Fibroblast of the conjunctiva (primary cell): Measurements from ENCODE around the gene ALS2.
"Not testable (repeated sequence)": the region's sequence is repeated elsewhere in the genome, so short reads cannot be mapped to it uniquely, and the experiment has no call there.

Experiments
- DNase-seq: peaks from one replicate; pipeline ENCODE4 v3.0.0-alpha.2; 2010; ENCODE audit warnings: low read depth

Gene ALS2

GRCh38 chr2:201780674-201781493 is at the start of gene ALS2:
Gene ALS2 (minus strand): TSS chr2:201780933. CDS start chr2:201768885, 12,048 bp downstream.
- DNase-seq, result peak; percentile 99

GRCh38 chr2:201828220-201828619 is 47.5 kb upstream of the ALS2 start:
- DNase-seq, result no peak

- no peak for DNase-seq
Observed at GRCh38 chr2:201827621-201828020, 46.9 kb upstream of the ALS2 start.

- DNase-seq, result no peak
Observed at GRCh38 chr2:201824212-201824611, 43.5 kb upstream of the ALS2 start.

GRCh38 chr2:201821080-201821479 is 40.3 kb upstream of the ALS2 start:
- DNase-seq, result no peak

GRCh38 chr2:201820383-201821007 is 39.8 kb upstream of the ALS2 start:
- no peak for DNase-seq

GRCh38 chr2:201816657-201817575 is 36.2 kb upstream of the ALS2 start:
- no peak for DNase-seq

- no peak for DNase-seq
Observed at GRCh38 chr2:201813996-201814760, 33.4 kb upstream of the ALS2 start.

- not testable (repeated sequence) for DNase-seq
Observed at GRCh38 chr2:201810604-201811003, 29.9 kb upstream of the ALS2 start.

GRCh38 chr2:201809633-201810032 is 28.9 kb upstream of the ALS2 start:
- no peak for DNase-seq

GRCh38 chr2:201808027-201808426 is 27.3 kb upstream of the ALS2 start:
- DNase-seq, result no peak

- DNase-seq, result peak; percentile 93
Observed at GRCh38 chr2:201807452-201807999, 26.8 kb upstream of the ALS2 start.

- no peak for DNase-seq
Observed at GRCh38 chr2:201806442-201807170, 25.9 kb upstream of the ALS2 start, which contains the start of gene CDK15. Gene CDK15 (plus strand): TSS chr2:201806537. CDS start chr2:201806665, 128 bp downstream.

- DNase-seq, result not testable (repeated sequence)
Observed at GRCh38 chr2:201798914-201799285, 18.2 kb upstream of the ALS2 start.

- DNase-seq, result no peak
Observed at GRCh38 chr2:201798252-201798913, 17.6 kb upstream of the ALS2 start.

- DNase-seq, result no peak
Observed at GRCh38 chr2:201797175-201797840, 16.6 kb upstream of the ALS2 start.

- DNase-seq, result no peak
Observed at GRCh38 chr2:201796478-201796865, 15.7 kb upstream of the ALS2 start.

GRCh38 chr2:201795607-201796477 is 15.1 kb upstream of the ALS2 start:
- no peak for DNase-seq
